ENCODE data around the gene HLA-DRA. TPM values are rescaled to one million over a fixed set of nuclear protein-coding genes. Genes with fewer than 3 reads are reported as not detected.
"Not testable (repeated sequence)": the region's sequence is repeated elsewhere in the genome, so short reads cannot be mapped to it uniquely, and the experiment has no call there.

HLA-DRA gene
- total RNA-seq, 4 donors from 2014 or later = 53.0 to 162 (median 106) TPM

DNA sequence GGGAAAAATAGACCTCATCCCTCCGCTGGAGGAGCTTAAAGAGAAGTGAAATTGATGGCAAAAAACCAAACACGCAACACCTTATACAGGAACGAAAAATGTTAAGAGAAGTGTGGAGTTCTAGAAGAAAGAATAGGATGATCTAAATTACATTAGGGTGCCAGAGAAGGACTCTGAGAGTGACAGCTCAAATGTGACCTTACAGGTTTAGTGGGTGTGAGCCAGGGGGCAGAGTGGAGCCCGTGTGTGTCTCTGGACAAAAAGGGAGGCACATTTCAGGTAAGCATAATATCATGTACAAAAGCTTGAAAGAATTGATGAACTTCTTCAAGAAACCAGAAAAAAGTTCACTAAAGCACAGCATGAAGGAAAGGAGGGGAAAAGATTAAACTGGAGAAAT, 20.8 kb downstream of the HLA-DRA start:
- Histone ChIP-seq H3K4me3 (replicated peaks in 1 of 3) (no peak overlapping the region), H3K27me3 (no peaks in the 10 kb centered on the region), H3K4me1 (no peaks in the 10 kb centered on the region), H3K36me3 (no peaks in the 10 kb centered on the region), H3K9me3 (no peaks in the 10 kb centered on the region), H3K27ac (no peak overlapping the region)
- 58 to 69% methylated on average over 4 of the region's 4 CpGs for WGBS, 2 donors
- no peak for DNase-seq
- no peak for TF ChIP-seq CTCF (IDR thresholded peaks at IDR 0.05)
- intact Hi-C loops (cut with DNase I) = no loop called here

- no peak overlapping the region for H3K4me3 ChIP-seq (replicated peaks in 1 of 3)
- WGBS, 2 donors = 80 to 90% methylated on average over 5 of the region's 5 CpGs
- no peak for TF ChIP-seq POLR2A (IDR thresholded peaks at IDR 0.05)
- no peak for TF ChIP-seq CTCF (IDR thresholded peaks at IDR 0.05)
- H3K9me3 ChIP-seq = no peaks in the 10 kb centered on the region
- no peaks in the 10 kb centered on the region for H3K27me3 ChIP-seq
- DNase-seq = no peak
- no peak overlapping the region for H3K27ac ChIP-seq
- no peaks in the 10 kb centered on the region for H3K4me1 ChIP-seq
- H3K36me3 ChIP-seq = no peaks in the 10 kb centered on the region
- intact Hi-C loops (cut with DNase I) = no loop called here
Observed at GRCh38 chr6:32461493-32461892, 21.8 kb downstream of the HLA-DRA start.

DNA sequence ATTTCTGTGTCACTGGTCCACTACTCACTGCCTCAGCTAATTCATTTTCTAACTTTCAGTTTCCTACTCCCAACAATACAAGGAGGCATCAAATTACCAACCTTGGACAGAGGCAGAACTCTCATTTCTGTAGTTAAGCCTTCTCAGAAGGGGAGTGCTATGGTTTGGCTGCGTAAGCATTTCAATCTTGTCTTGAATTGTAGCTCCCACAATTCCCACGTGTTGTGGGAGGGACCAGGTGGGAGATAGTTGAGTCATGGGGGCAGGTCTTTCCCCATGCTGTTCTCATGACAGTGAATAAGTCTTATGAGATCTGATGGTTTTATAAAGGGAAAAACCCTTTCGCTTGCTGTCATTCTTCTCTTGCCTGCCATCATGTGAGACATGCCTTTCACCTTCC, 22.9 kb downstream of the HLA-DRA start:
- 26 to 53% methylated on average over 3 of the region's 3 CpGs for WGBS, 2 donors
- Histone ChIP-seq H3K36me3 (no peaks in the 10 kb centered on the region), H3K27me3 (no peaks in the 10 kb centered on the region), H3K9me3 (no peaks in the 10 kb centered on the region), H3K27ac (no peak overlapping the region), H3K4me1 (no peaks in the 10 kb centered on the region), H3K4me3 (replicated peaks in 1 of 3) (no peak overlapping the region)
- intact Hi-C loops (cut with DNase I) = no loop called here
- TF ChIP-seq CTCF (IDR thresholded peaks at IDR 0.05) (no peak), POLR2A (IDR thresholded peaks at IDR 0.05) (no peak)
- no peak for DNase-seq

DNA sequence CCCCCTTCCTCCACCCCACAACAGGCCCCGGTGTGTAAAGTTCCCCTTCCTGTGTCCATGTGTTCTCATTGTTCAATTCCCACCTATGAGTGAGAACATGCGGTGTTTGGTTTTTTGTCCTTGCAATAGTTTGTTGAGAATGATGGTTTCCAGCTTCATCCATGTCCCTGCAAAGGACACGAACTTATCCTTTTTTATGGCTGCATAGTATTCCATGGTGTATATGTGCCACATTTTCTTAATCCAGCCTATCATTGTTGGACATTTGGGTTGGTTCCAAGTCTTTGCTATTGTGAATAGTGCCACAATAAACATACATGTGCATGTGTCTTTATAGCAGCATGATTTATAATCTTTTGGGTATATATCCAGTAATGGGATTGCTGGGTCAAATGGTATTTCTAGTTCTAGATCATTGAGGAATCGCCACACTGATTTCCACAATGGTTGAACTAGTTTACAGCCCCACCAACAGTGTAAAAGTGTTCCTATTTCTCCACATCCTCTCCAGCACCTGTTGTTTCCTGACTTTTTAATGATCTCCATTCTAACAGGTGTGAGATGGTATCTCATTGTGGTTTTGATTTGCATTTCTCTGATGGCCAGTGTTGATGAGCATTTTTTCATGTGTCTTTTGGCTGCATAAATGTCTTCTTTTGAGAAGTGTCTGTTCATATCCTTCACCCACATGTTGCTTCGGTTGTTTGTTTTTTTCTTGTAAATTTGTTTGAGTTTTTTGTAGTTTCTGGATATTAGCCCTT, 28.2 kb downstream of the HLA-DRA start:
- WGBS, 2 donors = 59 to 65% methylated on average over 5 of the region's 5 CpGs
- DNase-seq; H3K27ac ChIP-seq; H3K4me3 ChIP-seq (replicated peaks in 1 of 3); H3K27me3 ChIP-seq; H3K9me3 ChIP-seq; H3K36me3 ChIP-seq; H3K4me1 ChIP-seq; intact Hi-C loops (cut with DNase I): not testable (repeated sequence)

- no peaks in the 10 kb centered on the region for H3K36me3 ChIP-seq
- no peak overlapping the region for H3K27ac ChIP-seq
- no peak overlapping the region for H3K4me3 ChIP-seq (replicated peaks in 1 of 3)
- TF ChIP-seq CTCF (IDR thresholded peaks at IDR 0.05) = no peak
- TF ChIP-seq POLR2A (IDR thresholded peaks at IDR 0.05) = no peak
- DNase-seq = no peak
- no peaks in the 10 kb centered on the region for H3K4me1 ChIP-seq
- no peaks in the 10 kb centered on the region for H3K27me3 ChIP-seq
- WGBS, 2 donors = 78 to 82% methylated on average over 5 of the region's 5 CpGs
- intact Hi-C loops (cut with DNase I) = no loop called here
- no peaks in the 10 kb centered on the region for H3K9me3 ChIP-seq
Observed at GRCh38 chr6:32472781-32473375, 33.2 kb downstream of the HLA-DRA start.

- H3K4me3 ChIP-seq (replicated peaks in 1 of 3); intact Hi-C loops (cut with DNase I); H3K27me3 ChIP-seq; H3K4me1 ChIP-seq; H3K36me3 ChIP-seq; H3K9me3 ChIP-seq: not testable (repeated sequence)
- peak overlapping the region in 1 of 3 donors; percentile 5 for H3K27ac ChIP-seq
- WGBS, 2 donors = 40 to 43% methylated on average over 8 to 10 of the region's 10 CpGs
- DNase-seq = peak in 1 of 2 donors; percentile 7
Observed at GRCh38 chr6:32473376-32474348, 34.0 kb downstream of the HLA-DRA start.

Measured in thyroid gland (tissue), 4 donors.